ENCODE data around the gene HBB. TPM values are rescaled to one million over a fixed set of nuclear protein-coding genes. Genes with fewer than 3 reads are reported as not detected.

The HBB gene
- not detected for total RNA-seq

GRCh38 chr11:5226732-5227310 is at the start of gene HBB:
Gene HBB (minus strand): TSS chr11:5227071. CDS start chr11:5227021, 50 bp downstream.

DNA sequence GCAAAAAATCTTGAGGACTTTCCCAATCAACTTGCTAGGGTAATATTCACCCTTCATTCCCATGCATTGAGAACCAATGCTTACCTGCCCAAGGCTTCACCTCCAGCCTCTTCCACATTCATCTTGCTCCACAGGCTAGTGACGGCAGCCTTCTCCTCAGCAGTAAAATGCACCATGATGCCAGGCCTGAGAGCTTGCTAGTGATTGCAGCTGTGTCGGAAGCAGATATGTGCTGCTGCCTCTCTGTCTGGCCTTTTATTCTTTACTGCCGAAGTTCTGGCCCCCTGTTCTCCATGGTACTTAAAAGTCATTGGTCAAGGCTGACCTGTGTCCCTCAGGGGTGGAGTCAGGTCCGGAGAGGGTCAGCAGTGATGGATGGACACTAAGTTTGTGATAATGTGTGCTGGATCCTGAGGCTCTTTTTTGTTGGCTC is 42.9 kb upstream of the HBB start, which contains the start of gene HBE1:
Gene HBE1 (minus strand): TSS at position 231 of the 433 bp plus-strand sequence. CDS start 55 bp downstream, at position 176.

GRCh38 chr11:5254646-5255413 is 28.0 kb upstream of the HBB start, which contains the start of gene HBG2:
Gene HBG2 (minus strand): TSS chr11:5254781. CDS start chr11:5254728, 53 bp downstream.

GRCh38 chr11:5249807-5250396 is 23.0 kb upstream of the HBB start, which contains the start of gene HBG1:
Gene HBG1 (minus strand): TSS chr11:5249857. CDS start chr11:5249804, 53 bp downstream.

GRCh38 chr11:5234381-5234834 is 7.5 kb upstream of the HBB start, which contains the start of gene HBD:
Gene HBD (minus strand): TSS chr11:5234483. CDS start chr11:5234433, 50 bp downstream.

GRCh38 chr11:5200582-5200981 is 26.3 kb downstream of the HBB start, which contains the start of gene OR51V1:
Gene OR51V1 (minus strand): TSS chr11:5200682. CDS start chr11:5200682, 0 bp downstream.

Other genes with a start within 250 kb of the HBB start
- not detected for gene OR51L1, start 232.2 kb downstream of the HBB start, total RNA-seq
- not detected for gene OR52J3, start 180.5 kb downstream of the HBB start, total RNA-seq
- gene OR52E2, start 167.4 kb downstream of the HBB start, total RNA-seq: not detected
- not detected for gene OR52E1, start 157.5 kb downstream of the HBB start, total RNA-seq
- not detected for gene OR52A5, start 88.7 kb downstream of the HBB start, total RNA-seq
- gene OR52A1, start 72.3 kb downstream of the HBB start, total RNA-seq: not detected
- not detected for gene OR51V1, start 26.4 kb downstream of the HBB start, total RNA-seq
- not detected for gene HBD, start 7.4 kb upstream of the HBB start, total RNA-seq
- gene HBG1, start 22.8 kb upstream of the HBB start, total RNA-seq: not detected
- not detected for gene HBG2, start 27.7 kb upstream of the HBB start, total RNA-seq
- gene HBE1, start 42.9 kb upstream of the HBB start, total RNA-seq: not detected
- not detected for gene OR51B4, start 74.9 kb upstream of the HBB start, total RNA-seq
- under 1 TPM in 1 of 2 donors, not detected in 1; 0.34 TPM for gene OR51B2, start 97.2 kb upstream of the HBB start, total RNA-seq
- not detected for gene OR51B5, start 116.5 kb upstream of the HBB start, total RNA-seq
- gene OR51B6, start 124.4 kb upstream of the HBB start, total RNA-seq: not detected
- not detected for gene OR51M1, start 156.7 kb upstream of the HBB start, total RNA-seq
- not detected for gene OR51Q1, start 195.0 kb upstream of the HBB start, total RNA-seq
- under 1 TPM in 1 of 2 donors, not detected in 1; 0.34 TPM for gene OR51I1, start 214.4 kb upstream of the HBB start, total RNA-seq
- gene OR51I2, start 222.3 kb upstream of the HBB start, total RNA-seq: not detected

Data from melanocyte of skin (primary cell).